Hindlimb muscle (tissue), 1 donor: Measurements from ENCODE around the gene UBE3A. TPM values are rescaled to one million over a fixed set of nuclear protein-coding genes. Genes with fewer than 3 reads are reported as not detected.

Source experiments
- DNase-seq: peaks from one replicate; pipeline ENCODE4 v3.0.0-alpha.2; 2013
- polyA plus RNA-seq: library from polyadenylated mRNA; unstranded; fragments of 120-200 nt; gene quantifications from one replicate; pipeline ENCODE4 v1.2.1, GENCODE V29; 2013; ENCODE audit not compliant: insufficient read length

Gene UBE3A
- polyA plus RNA-seq, 1 donor, result 82.7 TPM

DNA sequence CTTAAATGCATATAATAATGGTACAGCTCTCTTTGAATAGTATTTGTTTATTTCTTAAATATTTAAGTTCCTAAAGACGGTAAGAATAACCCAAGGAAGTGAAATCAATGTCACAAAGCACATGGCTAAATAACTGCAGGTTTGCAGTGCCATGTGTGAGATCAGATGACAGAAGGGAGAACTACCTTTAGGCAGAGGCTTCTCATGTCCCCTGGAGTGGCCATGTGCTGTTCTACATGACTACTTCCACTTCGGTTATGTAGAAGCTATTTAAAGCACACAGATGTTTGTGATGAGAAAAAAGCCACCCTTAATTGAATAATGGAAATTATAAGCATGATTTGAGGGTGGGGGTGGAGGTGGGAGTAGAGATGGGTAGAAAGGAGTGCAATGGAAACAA is 109.1 kb downstream of the UBE3A start:
- DNase-seq, result no peak

DNA sequence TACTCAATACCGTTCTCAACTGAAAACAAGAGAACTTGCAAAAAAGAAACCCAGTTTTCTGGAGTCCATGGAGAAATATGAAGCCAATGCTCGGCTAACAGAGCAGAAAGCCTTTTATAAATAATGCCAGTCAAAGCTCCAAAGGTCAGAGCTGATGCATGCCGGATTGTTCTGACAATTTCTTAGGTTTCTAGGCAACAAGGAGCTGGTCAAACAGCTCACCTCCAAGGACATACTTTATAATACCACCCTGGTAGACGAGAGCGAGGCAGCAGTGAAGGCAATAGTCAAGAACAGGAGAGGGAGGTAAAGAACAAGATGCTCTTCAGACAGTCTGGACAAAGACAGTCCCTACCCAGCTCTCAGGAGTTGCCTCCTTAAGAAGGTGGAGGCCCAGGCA is 111.1 kb downstream of the UBE3A start:
- no peak for DNase-seq

DNA sequence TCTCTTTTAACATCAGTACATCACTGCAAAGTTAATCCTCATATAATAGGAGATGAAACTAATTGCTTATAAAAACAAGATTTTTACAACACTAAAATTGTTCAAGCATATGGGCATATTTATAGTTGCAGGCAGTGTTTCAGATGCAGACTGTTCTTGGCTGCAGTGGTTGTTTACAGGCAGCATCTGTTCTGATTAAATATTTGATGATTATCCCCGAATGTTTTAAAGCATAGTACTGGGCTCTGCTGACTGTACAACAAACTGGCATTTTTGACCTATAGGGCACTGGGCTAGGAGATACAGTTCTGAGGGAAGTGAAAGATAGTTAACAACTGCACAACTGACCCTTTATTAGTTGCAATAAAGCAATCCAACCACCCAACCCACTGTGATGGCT is 113.6 kb downstream of the UBE3A start:
- DNase-seq, result no peak

DNA sequence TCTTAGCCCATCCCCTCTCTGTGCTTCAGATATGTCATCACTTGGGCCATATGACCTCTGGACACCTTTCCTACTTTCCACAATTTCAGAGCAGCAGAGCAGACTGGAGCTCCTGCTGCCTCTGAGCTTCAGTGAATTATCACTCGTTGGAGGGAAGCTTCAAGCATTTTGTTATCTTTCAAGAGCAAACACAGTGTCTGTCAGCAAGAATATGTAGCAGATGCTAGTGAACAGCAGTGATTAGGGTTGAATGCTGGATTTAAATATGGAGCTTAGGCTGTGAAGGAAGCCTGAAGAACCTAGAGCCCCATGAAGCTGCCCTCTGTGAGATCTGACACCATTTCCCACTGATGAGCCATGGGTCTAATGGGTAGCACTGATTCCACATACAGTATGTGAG is 115.4 kb downstream of the UBE3A start:
- no peak for DNase-seq

DNA sequence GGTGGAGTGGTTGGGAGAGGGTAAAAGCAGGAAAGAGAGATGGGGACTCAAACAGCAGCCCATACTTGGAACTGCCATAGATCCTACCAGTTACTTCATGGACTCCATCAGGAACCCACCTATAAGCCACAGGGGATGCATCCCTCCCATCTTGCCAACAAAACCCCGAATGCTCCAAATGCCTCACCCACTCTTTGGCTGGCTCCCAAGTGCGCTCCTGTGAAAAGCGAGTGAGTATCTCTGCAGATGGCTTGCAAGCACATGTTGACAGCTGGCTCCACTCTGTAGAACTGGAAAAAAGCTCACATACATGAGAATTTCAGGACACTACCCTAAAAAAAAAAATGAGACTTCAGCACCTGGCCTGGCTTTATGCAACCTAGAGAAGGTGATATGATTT is 151.0 kb downstream of the UBE3A start:
- no peak for DNase-seq
